Vagina (tissue), 2 donors: Measurements from ENCODE around the gene HECTD2.

Source experiments
- CTCF ChIP-seq, 3 experiments: fragments of 450-650 bp in 2 of 3; fragments of 200-600 bp in 1 of 3; sonication (generic) in 1 of 3; IDR thresholded peaks; one replicate each; pipeline ENCODE4 v1.5.1; 2017 to 2019; ENCODE audit warnings: antibody characterized with exemption in 3 of 3, mild to moderate bottlenecking in 2 of 3, moderate library complexity in 2 of 3
- POLR2A ChIP-seq, 2 donors: fragments of 450-650 bp; IDR thresholded peaks; one replicate each; pipeline ENCODE4 v1.6.1; 2017; ENCODE audit warnings: antibody characterized with exemption in 2 of 2, mild to moderate bottlenecking in 2 of 2, moderate library complexity in 2 of 2
- POLR2AphosphoS5 ChIP-seq, 2 donors: sonication (generic); formaldehyde crosslinking; IDR thresholded peaks; one replicate each; pipeline ENCODE4 v1.9.0; 2017; ENCODE audit warnings: antibody characterized with exemption in 2 of 2, mild to moderate bottlenecking in 2 of 2, low read depth in 1 of 2; ENCODE audit not compliant: insufficient read depth in 1 of 2

GRCh38 chr10:91528768-91529167 lies 118.6 kb downstream of the HECTD2 start:
- TF ChIP-seq POLR2A (IDR thresholded peaks at IDR 0.05), result no peak
- no peak for TF ChIP-seq CTCF (IDR thresholded peaks at IDR 0.05)
- no peak for TF ChIP-seq POLR2AphosphoS5 (IDR thresholded peaks at IDR 0.05; ENCODE audit: insufficient read depth in 1 of 2, low read depth in 1 of 2)
